GM19468 (cell line): ENCODE results near the gene POLRMT.

Experiments
- ATAC-seq: cut with Tn5 transposase; IDR thresholded peaks from one replicate; pipeline ENCODE4 v1.9.1; 2021; ENCODE audit warnings: mild to moderate bottlenecking, moderate library complexity, moderate number of reproducible peaks; ENCODE audit not compliant: unreplicated experiment; ENCODE audit errors: extremely low read depth

POLRMT gene

GRCh38 chr19:583198-583967 lies 50.0 kb downstream of the POLRMT start:
- ATAC-seq = no peak

- no peak for ATAC-seq
These were observed 50.7 kb downstream of the POLRMT start for GRCh38 chr19:582497-583197.

DNA sequence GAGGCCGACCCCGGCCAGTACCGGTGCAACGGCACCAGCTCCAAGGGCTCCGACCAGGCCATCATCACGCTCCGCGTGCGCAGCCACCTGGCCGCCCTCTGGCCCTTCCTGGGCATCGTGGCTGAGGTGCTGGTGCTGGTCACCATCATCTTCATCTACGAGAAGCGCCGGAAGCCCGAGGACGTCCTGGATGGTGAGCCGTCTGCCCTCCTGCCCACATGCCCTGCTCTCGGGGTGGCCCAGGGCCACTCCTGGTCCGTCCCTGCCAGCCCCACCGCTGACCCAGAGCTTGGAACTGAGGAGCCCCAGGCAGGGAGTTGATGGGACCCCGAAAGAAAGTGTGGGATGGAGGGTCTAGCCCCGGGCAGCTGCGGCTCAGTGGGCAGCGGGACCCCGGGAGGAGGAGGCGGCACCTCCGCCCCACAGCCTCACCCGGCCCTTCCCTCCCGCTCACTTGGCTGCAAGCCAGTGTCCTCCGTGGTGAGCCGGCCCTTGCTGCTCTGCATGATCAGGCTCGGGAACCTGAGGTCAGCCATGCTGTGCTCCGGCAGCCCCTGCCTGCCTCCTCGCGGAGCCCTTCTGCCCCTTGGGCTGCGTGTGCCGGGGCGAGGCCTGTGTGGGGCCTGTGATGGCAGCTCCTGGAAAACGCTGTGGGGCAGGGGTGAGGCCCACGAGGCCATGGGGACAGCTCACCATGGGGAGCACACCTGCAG lies 51.8 kb downstream of the POLRMT start:
- no peak for ATAC-seq

- ATAC-seq = no peak
These were observed 53.0 kb downstream of the POLRMT start for GRCh38 chr19:580274-580835.

GRCh38 chr19:579842-580155 lies 53.5 kb downstream of the POLRMT start:
- ATAC-seq = no peak

DNA sequence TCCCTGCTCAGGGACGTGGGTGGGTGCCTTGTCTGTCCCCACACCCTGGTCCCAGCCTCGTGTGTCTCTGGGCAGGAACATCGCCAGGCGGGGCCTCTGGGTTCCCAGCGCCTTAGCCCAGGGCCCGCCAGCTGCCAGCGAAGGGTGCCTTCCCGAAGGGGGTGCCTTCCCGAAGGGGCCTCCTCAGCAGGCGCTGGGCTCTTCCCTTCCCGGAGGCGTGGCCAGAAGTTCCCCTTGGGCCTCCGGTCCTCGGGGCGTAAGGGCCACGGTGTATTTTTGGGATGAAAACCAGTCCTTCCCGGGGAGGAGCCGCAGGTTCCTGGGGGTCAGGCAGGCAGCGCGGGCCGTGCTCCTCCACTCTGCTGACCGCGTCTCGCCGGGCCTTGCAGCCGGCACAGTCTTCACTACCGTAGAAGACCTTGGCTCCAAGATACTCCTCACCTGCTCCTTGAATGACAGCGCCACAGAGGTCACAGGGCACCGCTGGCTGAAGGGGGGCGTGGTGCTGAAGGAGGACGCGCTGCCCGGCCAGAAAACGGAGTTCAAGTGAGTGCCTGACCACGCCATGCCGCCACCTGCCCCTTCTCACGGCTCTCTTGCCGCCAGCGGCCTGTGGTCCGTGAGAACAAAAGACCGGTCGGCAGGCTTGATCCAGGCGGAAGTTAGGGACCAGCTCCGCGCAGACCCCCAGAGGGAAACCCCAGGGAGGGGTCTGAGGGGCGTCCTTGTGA lies 54.1 kb downstream of the POLRMT start:
- ATAC-seq = no peak

DNA sequence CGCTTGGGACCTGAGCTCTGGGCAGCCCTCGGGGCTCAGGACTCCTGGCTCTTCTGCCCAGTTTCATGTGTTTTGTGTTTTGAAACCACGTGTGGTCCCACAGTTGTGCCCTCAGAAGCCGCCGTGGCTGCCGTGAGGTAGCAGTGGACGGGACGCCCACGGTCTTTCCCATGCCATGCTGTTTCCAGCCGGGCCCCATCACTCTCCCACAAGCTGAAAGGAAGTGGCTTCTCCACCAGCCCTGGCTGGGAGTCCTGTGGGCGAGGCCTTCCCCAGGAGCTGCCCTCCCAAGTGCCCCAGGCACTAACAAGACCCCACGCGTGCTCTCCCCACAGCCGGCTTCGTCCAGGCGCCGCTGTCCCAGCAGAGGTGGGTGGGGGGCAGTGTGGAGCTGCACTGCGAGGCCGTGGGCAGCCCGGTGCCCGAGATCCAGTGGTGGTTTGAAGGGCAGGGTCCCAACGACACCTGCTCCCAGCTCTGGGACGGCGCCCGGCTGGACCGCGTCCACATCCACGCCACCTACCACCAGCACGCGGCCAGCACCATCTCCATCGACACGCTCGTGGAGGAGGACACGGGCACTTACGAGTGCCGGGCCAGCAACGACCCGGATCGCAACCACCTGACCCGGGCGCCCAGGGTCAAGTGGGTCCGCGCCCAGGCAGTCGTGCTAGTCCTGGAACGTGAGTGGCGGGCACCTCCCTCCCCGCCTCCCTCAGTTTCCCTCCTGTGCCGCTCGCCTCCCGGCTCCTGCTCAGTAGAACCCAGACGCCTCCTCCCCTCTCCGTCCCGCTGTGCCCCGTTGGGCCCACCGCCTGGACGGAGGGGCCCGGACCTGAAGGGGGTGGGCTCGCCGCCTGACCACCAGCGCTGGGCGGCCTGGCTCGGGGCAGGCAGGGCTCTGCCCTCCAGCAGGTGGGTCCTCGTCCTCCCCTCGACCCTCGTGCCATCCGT lies 55.6 kb downstream of the POLRMT start:
- no peak for ATAC-seq

- ATAC-seq = no peak
These were observed 56.4 kb downstream of the POLRMT start for GRCh38 chr19:576768-577438.

- no peak for ATAC-seq
These were observed 57.5 kb downstream of the POLRMT start for GRCh38 chr19:575527-576506.

DNA sequence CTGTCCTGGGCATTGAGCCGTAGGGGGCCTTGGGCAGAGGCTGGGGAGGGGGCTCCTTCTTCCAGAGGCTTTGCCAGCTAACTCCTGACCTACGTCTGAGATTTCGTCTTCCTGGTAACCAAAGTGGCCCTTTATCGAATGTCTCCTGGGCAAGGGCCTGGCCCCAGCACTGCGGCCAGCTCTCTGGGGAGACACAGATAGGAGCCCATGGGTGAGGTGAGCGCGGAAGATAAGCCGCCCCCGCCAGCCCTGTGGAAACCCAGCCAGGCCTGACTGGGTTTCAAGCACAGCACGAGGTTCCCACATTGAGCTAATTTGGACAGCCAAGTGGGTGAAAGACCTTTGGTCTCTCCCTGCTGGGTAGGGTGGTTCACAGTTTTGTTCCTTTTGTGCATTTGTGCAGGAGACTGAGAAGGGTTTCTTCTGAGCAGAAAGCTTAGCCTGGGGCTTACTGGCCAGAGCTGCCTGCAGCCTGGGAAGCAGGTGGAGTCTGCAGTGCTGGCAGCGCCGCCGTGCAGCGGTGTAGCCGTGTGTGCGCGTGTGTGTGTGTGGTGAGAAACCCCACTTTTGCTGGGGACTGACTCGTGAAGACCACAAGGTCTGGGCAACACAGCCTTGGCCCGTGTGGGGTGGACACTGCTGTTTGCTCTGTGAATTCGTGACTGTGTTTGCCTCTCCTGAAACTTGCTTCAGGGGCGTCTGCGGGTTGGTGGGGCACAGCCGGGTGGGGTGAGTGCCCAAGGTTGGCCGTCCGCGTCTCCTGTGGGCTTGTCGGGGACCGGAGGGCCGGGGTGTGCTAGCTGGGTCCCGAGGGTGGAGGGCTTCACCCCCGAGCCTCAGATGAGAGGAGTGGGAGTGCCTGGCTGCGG lies 58.4 kb downstream of the POLRMT start:
- no peak for ATAC-seq

- no peak for ATAC-seq
These were observed 59.9 kb downstream of the POLRMT start for GRCh38 chr19:573519-573825.

- ATAC-seq = peak; percentile 8
These were observed 60.4 kb downstream of the POLRMT start for GRCh38 chr19:572743-573518.

DNA sequence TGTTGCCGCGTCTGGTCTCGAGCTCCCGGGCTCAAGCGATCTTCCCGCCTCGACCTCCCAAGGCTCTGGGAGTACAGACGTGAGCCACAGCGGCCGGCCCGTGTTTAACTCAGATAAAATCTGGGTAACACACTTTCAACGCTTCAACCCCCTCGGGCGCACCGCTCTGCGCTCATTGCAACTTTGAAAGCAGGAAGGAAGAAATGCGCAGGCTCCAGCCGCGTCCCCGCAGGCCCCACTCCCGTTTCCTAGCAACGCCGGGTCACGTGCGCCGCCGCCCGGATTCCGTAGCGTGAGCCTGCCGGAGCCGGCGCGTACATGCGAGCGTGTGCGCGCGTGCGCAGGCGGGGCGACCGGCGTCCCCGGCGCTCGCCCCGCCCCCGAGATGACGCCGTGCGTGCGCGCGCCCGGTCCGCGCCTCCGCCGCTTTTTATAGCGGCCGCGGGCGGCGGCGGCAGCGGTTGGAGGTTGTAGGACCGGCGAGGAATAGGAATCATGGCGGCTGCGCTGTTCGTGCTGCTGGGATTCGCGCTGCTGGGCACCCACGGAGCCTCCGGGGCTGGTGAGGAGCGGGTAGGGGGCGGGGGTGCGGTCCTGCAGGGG lies 61.1 kb downstream of the POLRMT start, which contains the start of gene BSG:
BSG (plus strand) TSS at position 457 of the 603 bp plus-strand sequence; CDS start at position 496, 39 bp downstream.
- peak; percentile 64 for ATAC-seq

DNA sequence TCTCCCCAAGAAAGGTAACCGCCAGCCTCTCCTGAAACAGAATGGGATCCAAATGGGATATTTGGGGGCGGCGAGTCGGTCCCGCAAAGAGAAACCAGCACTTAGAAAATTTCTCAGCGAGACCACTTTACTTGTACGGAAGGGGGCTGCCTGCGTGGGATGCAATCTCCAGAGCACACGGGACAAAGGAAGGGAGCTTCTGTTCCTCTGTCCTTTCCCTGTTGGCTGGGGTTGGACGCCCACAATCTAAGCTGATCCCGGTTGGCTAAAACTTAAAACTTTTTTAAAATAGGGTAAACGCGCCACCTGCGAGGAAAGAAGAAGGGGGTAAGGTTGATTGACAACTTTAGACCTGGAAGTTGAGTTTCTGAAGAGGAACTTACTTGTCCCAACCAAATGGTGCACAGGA lies 61.8 kb downstream of the POLRMT start:
- ATAC-seq = no peak

DNA sequence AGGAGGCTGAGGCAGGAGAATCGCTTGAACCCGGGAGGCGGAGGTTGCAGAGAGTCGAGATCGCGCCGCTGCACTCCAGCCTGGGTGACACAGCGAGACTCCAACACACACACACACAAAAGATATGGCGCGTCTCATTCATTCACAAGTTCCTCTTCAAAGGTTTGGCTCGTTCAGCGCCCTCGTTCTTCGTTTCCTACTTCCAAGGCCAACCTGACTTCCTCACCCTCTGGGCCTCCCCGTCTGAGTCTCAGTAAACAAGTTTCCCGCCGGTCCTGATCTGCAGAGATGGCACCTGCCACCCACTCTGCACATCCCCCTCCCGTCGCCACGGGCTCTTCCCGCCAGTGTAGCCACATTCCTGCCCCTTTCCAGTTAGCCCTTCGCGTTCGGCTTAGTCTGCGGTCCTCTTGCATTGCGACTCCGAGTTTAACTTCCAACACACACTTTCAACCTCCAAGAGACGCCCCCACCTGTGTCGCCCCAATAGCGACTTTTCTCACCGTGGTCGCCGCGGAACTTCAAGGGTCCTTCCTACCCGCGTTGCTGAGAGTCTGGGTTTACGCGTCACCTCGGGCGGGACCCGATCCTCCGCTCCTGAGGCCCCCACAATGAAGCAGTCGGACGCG lies 62.3 kb downstream of the POLRMT start:
- ATAC-seq = no peak
